HG03135 (cell line): ENCODE measurements around the gene AHNAK2.

Experiments used
- ATAC-seq: cut with Tn5 transposase; IDR thresholded peaks from one replicate; pipeline ENCODE4 v1.9.1; 2021; ENCODE audit warnings: mild to moderate bottlenecking, moderate library complexity; ENCODE audit not compliant: unreplicated experiment

The AHNAK2 gene

GRCh38 chr14:104941508-104942365 is 36.4 kb downstream of the AHNAK2 start:
- no peak for ATAC-seq

GRCh38 chr14:104940526-104941150 is 37.5 kb downstream of the AHNAK2 start:
- ATAC-seq = no peak

- no peak for ATAC-seq
These were observed 38.3 kb downstream of the AHNAK2 start for GRCh38 chr14:104939666-104940410.

- ATAC-seq = no peak
These were observed 39.2 kb downstream of the AHNAK2 start for GRCh38 chr14:104938960-104939359.

- no peak for ATAC-seq
These were observed 39.7 kb downstream of the AHNAK2 start for GRCh38 chr14:104938436-104938835.

GRCh38 chr14:104937694-104938365 is 40.3 kb downstream of the AHNAK2 start:
- ATAC-seq = no peak

- no peak for ATAC-seq
These were observed 41.0 kb downstream of the AHNAK2 start for GRCh38 chr14:104937161-104937560.

- ATAC-seq = no peak
These were observed 41.6 kb downstream of the AHNAK2 start for GRCh38 chr14:104936361-104937155.

GRCh38 chr14:104935955-104936354 is 42.2 kb downstream of the AHNAK2 start:
- no peak for ATAC-seq

GRCh38 chr14:104935026-104935650 is 43.0 kb downstream of the AHNAK2 start:
- no peak for ATAC-seq

GRCh38 chr14:104933746-104934733 is 44.1 kb downstream of the AHNAK2 start:
- no peak for ATAC-seq

GRCh38 chr14:104932676-104933631 is 45.2 kb downstream of the AHNAK2 start:
- ATAC-seq = peak; percentile 73

GRCh38 chr14:104931771-104932675 is 46.2 kb downstream of the AHNAK2 start:
- no peak for ATAC-seq

GRCh38 chr14:104931304-104931770 is 46.8 kb downstream of the AHNAK2 start:
- no peak for ATAC-seq

- ATAC-seq = no peak
These were observed 47.5 kb downstream of the AHNAK2 start for GRCh38 chr14:104930526-104931303.
